Liver (tissue), 9 donors: Measurements from ENCODE around the gene CKS2. TPM values are rescaled to one million over a fixed set of nuclear protein-coding genes. Genes with fewer than 3 reads are reported as not detected.

Experiments used
- DNase-seq: peaks from one replicate; pipeline ENCODE4 v3.0.0-alpha.2; 2017; ENCODE audit warnings: low spot score
- H3K27ac ChIP-seq, 2 donors: one replicate each; pipeline ENCODE4 v1.7.0; 2013; ENCODE audit warnings: inconsistent platforms in 2 of 2, low read length in 2 of 2, control low read depth in 1 of 2, low read depth in 1 of 2, mild to moderate bottlenecking in 1 of 2
- H3K27me3 ChIP-seq, 4 donors: one replicate each; pipeline versions ENCODE4 v1.6.1 to v1.7.0; 2013; ENCODE audit warnings: low read length in 3 of 4, inconsistent platforms in 1 of 4, mild to moderate bottlenecking in 1 of 4, moderate library complexity in 1 of 4; ENCODE audit not compliant: control insufficient read depth in 4 of 4, insufficient read depth in 4 of 4
- H3K36me3 ChIP-seq, 4 donors: one replicate each; pipeline versions ENCODE4 v1.6.1 to v1.7.0; 2013; ENCODE audit warnings: low read length in 3 of 4, mild to moderate bottlenecking in 3 of 4, low read depth in 1 of 4, moderate library complexity in 1 of 4; ENCODE audit not compliant: control insufficient read depth in 4 of 4, insufficient read depth in 3 of 4
- H3K4me1 ChIP-seq, 4 donors: one replicate each; pipeline versions ENCODE4 v1.6.1 to v1.7.0; 2013; ENCODE audit warnings: low read length in 3 of 4, mild to moderate bottlenecking in 3 of 4, moderate library complexity in 1 of 4; ENCODE audit not compliant: control insufficient read depth in 4 of 4, insufficient read depth in 4 of 4
- H3K4me3 ChIP-seq, 3 donors: one replicate each; pipeline versions ENCODE4 v1.6.1 to v1.7.0; 2013; ENCODE audit warnings: low read length in 3 of 3, control low read depth in 1 of 3, low read depth in 1 of 3, mild to moderate bottlenecking in 1 of 3
- H3K9ac ChIP-seq, 2 donors: one replicate each; pipeline ENCODE4 v1.7.0; 2013; ENCODE audit warnings: low read length in 2 of 2, mild to moderate bottlenecking in 2 of 2, moderate library complexity in 2 of 2, control low read depth in 1 of 2, low read depth in 1 of 2
- H3K9me3 ChIP-seq, 4 donors: one replicate each; pipeline versions ENCODE4 v1.6.1 to v1.7.0; 2013; ENCODE audit warnings: low read length in 3 of 4; ENCODE audit not compliant: control insufficient read depth in 4 of 4
- EGR1 ChIP-seq, 2 donors: IDR thresholded peaks; 2 replicates each; pipeline ENCODE4 v1.6.1; 2016 to 2018; ENCODE audit warnings: antibody characterized with exemption in 2 of 2, low read depth in 2 of 2
- FOXA1 ChIP-seq: IDR thresholded peaks from 2 replicates; pipeline ENCODE4 v1.6.1; 2016; ENCODE audit warnings: antibody characterized with exemption
- FOXA2 ChIP-seq: IDR thresholded peaks from 2 replicates; pipeline ENCODE4 v1.6.1; 2016; ENCODE audit warnings: antibody characterized with exemption
- GABPA ChIP-seq, 2 donors: IDR thresholded peaks in 1 of 2; conservative IDR thresholded peaks in 1 of 2; 2 replicates each; pipeline ENCODE4 v1.6.1; 2016; ENCODE audit warnings: antibody characterized with exemption in 2 of 2, mild to moderate bottlenecking in 1 of 2, moderate library complexity in 1 of 2
- HNF4A ChIP-seq, 2 donors: conservative IDR thresholded peaks; 2 replicates each; pipeline ENCODE4 v1.6.1; 2016; ENCODE audit warnings: antibody characterized with exemption in 2 of 2, mild to moderate bottlenecking in 2 of 2
- HNF4G ChIP-seq: IDR thresholded peaks from 2 replicates; pipeline ENCODE4 v1.6.1; 2016; ENCODE audit warnings: antibody characterized with exemption
- JUND ChIP-seq, 2 donors: IDR thresholded peaks; 2 replicates each; pipeline ENCODE4 v1.6.1; 2016; ENCODE audit warnings: antibody characterized with exemption in 2 of 2
- MAX ChIP-seq: IDR thresholded peaks from 2 replicates; pipeline ENCODE4 v1.6.1; 2016; ENCODE audit warnings: antibody characterized with exemption
- NR2F2 ChIP-seq: IDR thresholded peaks from 2 replicates; pipeline ENCODE4 v1.6.1; 2016; ENCODE audit warnings: antibody characterized with exemption
- RAD21 ChIP-seq, 2 donors: IDR thresholded peaks; 2 replicates each; pipeline ENCODE4 v1.6.1; 2016; ENCODE audit warnings: antibody characterized with exemption in 2 of 2, mild to moderate bottlenecking in 2 of 2
- REST ChIP-seq: IDR thresholded peaks from 2 replicates; pipeline ENCODE4 v1.6.1; 2016; ENCODE audit warnings: antibody characterized with exemption, mild to moderate bottlenecking
- RXRA ChIP-seq, 2 donors: IDR thresholded peaks; 2 replicates each; pipeline ENCODE4 v1.6.1; 2017 to 2018; ENCODE audit warnings: antibody characterized with exemption in 2 of 2, mild to moderate bottlenecking in 1 of 2
- SP1 ChIP-seq: IDR thresholded peaks from 2 replicates; pipeline ENCODE4 v1.6.1; 2018; ENCODE audit warnings: antibody characterized with exemption, mild to moderate bottlenecking
- TAF1 ChIP-seq: conservative IDR thresholded peaks from 2 replicates; pipeline ENCODE4 v1.6.1; 2016; ENCODE audit warnings: antibody characterized with exemption, mild to moderate bottlenecking
- YY1 ChIP-seq: IDR thresholded peaks from 2 replicates; pipeline ENCODE4 v1.6.1; 2016; ENCODE audit warnings: antibody characterized with exemption, mild to moderate bottlenecking
- WGBS: extraction: QIAGEN DNeasy Blood & Tissue Kit; methylation state at CpG from one replicate; pipeline ENCODE4 v1.1.7; 2013; 5-methylcytosine and 5-hydroxymethylcytosine counted together
- polyA plus RNA-seq, 2 donors: library from polyadenylated mRNA; stranded (reverse) in 1 of 2; unstranded in 1 of 2; fragments of 200-250 nt in 1 of 2; fragments of >200 nt in 1 of 2; fragmentation: Nextera tagmentation in 1 of 2; extraction: Ambion mirVana in 1 of 2; gene quantifications; one replicate each; pipeline versions ENCODE4 v1.2.1 to v1.2.3, GENCODE V29; 2013 to 2015
- total RNA-seq, 2 donors: library from RNA; depleted of rRNA; stranded (reverse); fragments of >200 nt; gene quantifications; one replicate each; pipeline ENCODE4 v1.2.3, GENCODE V29; 2014
- TF ChIP-seq, protein P1 (sequence below): IDR thresholded peaks from 2 replicates; pipeline ENCODE4 v1.6.1; 2016; ENCODE audit warnings: antibody characterized with exemption
- TF ChIP-seq, protein P2 (sequence below): fragments of 150-350 bp; IDR thresholded peaks from 2 replicates; pipeline ENCODE4 v1.5.1; 2017; ENCODE audit warnings: improper control_type of control experiment, low read depth, low read length; ENCODE audit not compliant: missing input control
- TF ChIP-seq, protein P3 (sequence below): IDR thresholded peaks from 2 replicates; pipeline ENCODE4 v1.6.1; 2016; ENCODE audit warnings: antibody characterized with exemption
- donor health status: healthy.
- donor health status: healthy.
- donor health status: healthy.
- donor health status: healthy.
- donor health status: healthy.

Gene CKS2
- total and polyA plus RNA-seq, 4 donors: 3.1 to 79.7 (median 17.7) TPM

DNA sequence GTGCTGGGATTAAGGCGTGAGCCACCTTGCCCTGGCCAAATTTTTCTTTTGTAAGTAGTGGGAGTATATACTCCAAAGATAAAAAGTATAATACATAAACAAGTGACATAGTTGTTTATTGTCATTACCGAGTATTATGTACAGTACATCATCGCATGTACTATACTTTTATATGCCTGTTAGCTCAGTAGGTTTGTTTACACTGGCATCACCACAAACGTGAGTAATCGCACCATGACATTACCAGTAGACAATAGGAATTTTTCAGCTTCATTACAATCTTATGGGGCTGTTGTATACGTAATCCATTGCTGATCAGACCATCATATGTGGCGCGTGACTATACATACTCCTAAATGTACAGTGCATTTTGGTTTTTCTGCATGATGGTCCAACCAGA is 17.1 kb downstream of the CKS2 start:
- H3K36me3 ChIP-seq: peaks cover 9 to 42% (median 38%) of the 10 kb centered on the region in 4 donors
- H3K4me3 ChIP-seq: no peak overlapping the region
- no peaks in the 10 kb centered on the region for H3K9me3 ChIP-seq
- H3K4me1 ChIP-seq: peaks cover 0 to 6% (median 6%) of the 10 kb centered on the region in 4 donors
- WGBS: 91% methylated on average over 8 of the region's 8 CpGs
- no peak overlapping the region for H3K27ac ChIP-seq
- no peak for DNase-seq
- TF ChIP-seq JUND (IDR thresholded peaks at IDR 0.05) (no peak), SP1 (no peak), NR2F2 (no peak), FOXA2 (no peak), HNF4A (conservative IDR thresholded peaks at IDR 0.05) (no peak), GABPA (IDR thresholded peaks at IDR 0.05 in 1 of 2, conservative IDR thresholded peaks at IDR 0.05 in 1 of 2) (no peak), RXRA (IDR thresholded peaks at IDR 0.05) (no peak), EGR1 (IDR thresholded peaks at IDR 0.05; ENCODE audit: low read depth in 2 of 2) (no peak)
- TF ChIP-seq, protein P1, sequence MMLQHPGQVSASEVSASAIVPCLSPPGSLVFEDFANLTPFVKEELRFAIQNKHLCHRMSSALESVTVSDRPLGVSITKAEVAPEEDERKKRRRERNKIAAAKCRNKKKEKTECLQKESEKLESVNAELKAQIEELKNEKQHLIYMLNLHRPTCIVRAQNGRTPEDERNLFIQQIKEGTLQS: no peak
- TF ChIP-seq, protein P2, sequence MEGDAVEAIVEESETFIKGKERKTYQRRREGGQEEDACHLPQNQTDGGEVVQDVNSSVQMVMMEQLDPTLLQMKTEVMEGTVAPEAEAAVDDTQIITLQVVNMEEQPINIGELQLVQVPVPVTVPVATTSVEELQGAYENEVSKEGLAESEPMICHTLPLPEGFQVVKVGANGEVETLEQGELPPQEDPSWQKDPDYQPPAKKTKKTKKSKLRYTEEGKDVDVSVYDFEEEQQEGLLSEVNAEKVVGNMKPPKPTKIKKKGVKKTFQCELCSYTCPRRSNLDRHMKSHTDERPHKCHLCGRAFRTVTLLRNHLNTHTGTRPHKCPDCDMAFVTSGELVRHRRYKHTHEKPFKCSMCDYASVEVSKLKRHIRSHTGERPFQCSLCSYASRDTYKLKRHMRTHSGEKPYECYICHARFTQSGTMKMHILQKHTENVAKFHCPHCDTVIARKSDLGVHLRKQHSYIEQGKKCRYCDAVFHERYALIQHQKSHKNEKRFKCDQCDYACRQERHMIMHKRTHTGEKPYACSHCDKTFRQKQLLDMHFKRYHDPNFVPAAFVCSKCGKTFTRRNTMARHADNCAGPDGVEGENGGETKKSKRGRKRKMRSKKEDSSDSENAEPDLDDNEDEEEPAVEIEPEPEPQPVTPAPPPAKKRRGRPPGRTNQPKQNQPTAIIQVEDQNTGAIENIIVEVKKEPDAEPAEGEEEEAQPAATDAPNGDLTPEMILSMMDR: no peak
- no peaks in the 10 kb centered on the region for H3K27me3 ChIP-seq
- no peak overlapping the region for H3K9ac ChIP-seq

DNA sequence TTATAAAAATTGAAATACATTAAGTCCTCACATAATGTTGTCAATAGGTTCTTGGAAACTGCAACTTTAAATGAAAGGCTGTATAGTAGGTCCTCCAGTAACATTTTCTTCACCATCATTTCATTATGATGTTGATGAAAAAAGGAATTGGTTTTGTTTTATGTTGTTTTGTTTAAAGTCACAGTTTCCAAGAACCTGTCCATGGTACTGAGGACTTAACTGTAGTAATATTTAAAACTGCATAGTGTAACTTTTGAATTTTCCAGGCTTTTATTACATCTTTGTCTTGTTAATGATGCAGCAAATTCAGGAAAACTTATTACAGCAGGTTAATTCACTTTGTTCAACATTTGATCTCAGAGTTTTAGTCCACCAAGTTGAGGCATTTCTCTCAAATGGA is 18.9 kb downstream of the CKS2 start:
- H3K27ac ChIP-seq: no peak overlapping the region
- H3K9ac ChIP-seq: no peak overlapping the region
- peaks cover 10 to 56% (median 50%) of the 10 kb centered on the region in 4 donors for H3K36me3 ChIP-seq
- peaks cover 0 to 4% (median 0%) of the 10 kb centered on the region in 4 donors for H3K4me1 ChIP-seq
- no peak for DNase-seq
- no peaks in the 10 kb centered on the region for H3K27me3 ChIP-seq
- TF ChIP-seq RXRA (IDR thresholded peaks at IDR 0.05) (no peak), FOXA2 (no peak), GABPA (IDR thresholded peaks at IDR 0.05 in 1 of 2, conservative IDR thresholded peaks at IDR 0.05 in 1 of 2) (no peak), RAD21 (IDR thresholded peaks at IDR 0.05) (no peak), MAX (no peak), REST (no peak), JUND (IDR thresholded peaks at IDR 0.05) (no peak), TAF1 (no peak), EGR1 (IDR thresholded peaks at IDR 0.05; ENCODE audit: low read depth in 2 of 2) (no peak), YY1 (no peak), HNF4G (no peak), HNF4A (conservative IDR thresholded peaks at IDR 0.05) (no peak), FOXA1 (no peak), NR2F2 (no peak), SP1 (no peak)
- TF ChIP-seq, protein P2: no peak
- TF ChIP-seq, protein P1: no peak
- TF ChIP-seq, protein P3, sequence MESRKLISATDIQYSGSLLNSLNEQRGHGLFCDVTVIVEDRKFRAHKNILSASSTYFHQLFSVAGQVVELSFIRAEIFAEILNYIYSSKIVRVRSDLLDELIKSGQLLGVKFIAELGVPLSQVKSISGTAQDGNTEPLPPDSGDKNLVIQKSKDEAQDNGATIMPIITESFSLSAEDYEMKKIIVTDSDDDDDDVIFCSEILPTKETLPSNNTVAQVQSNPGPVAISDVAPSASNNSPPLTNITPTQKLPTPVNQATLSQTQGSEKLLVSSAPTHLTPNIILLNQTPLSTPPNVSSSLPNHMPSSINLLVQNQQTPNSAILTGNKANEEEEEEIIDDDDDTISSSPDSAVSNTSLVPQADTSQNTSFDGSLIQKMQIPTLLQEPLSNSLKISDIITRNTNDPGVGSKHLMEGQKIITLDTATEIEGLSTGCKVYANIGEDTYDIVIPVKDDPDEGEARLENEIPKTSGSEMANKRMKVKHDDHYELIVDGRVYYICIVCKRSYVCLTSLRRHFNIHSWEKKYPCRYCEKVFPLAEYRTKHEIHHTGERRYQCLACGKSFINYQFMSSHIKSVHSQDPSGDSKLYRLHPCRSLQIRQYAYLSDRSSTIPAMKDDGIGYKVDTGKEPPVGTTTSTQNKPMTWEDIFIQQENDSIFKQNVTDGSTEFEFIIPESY: no peak
- no peak overlapping the region for H3K4me3 ChIP-seq
- H3K9me3 ChIP-seq: no peaks in the 10 kb centered on the region
